HEK293 (cell line): ENCODE results near the gene IFNG.

ENCODE experiments used
- CTCF ChIP-seq: fragments of 450-650 bp; formaldehyde crosslinking; IDR thresholded peaks from 2 replicates; pipeline ENCODE4 v1.5.1; 2016; ENCODE audit warnings: missing biosample characterization, missing genetic modification characterization
- SETDB1 ChIP-seq: IDR thresholded peaks from one replicate; pipeline ENCODE4 v1.6.1; 2017; ENCODE audit warnings: mild to moderate bottlenecking, low read length, moderate library complexity, mixed read lengths; ENCODE audit not compliant: insufficient read length
- YY1 ChIP-seq: fragments of 450-650 bp; formaldehyde crosslinking; IDR thresholded peaks from 2 replicates; pipeline ENCODE4 v1.5.1; 2018; ENCODE audit warnings: missing biosample characterization, missing genetic modification characterization

GRCh38 chr12:68129979-68130378, 29.6 kb downstream of the IFNG start:
- TF ChIP-seq YY1 (tag by site-specific recombination), result no peak
- no peak for TF ChIP-seq CTCF (tag by site-specific recombination)
- TF ChIP-seq SETDB1, result no peak
